Cardiac fibroblast (primary cell): Measurements from ENCODE around the gene CCNC.

Source experiments
- DNase-seq, 2 donors: peaks; one replicate each; pipeline versions ENCODE4 v3.0.0 to v3.0.0-alpha.2; 2010; ENCODE audit warnings: low read depth in 2 of 2
- H3K4me3 ChIP-seq, 2 donors: replicated peaks in 1 of 2; 1 replicate in 1 of 2; 2 replicates in 1 of 2; pipeline ENCODE4 v1.5.1; 2011; ENCODE audit warnings: low read depth in 2 of 2, low read length in 2 of 2, mild to moderate bottlenecking in 2 of 2, moderate library complexity in 1 of 2
- TF ChIP-seq, protein P1 (sequence below): IDR thresholded peaks from one replicate; pipeline ENCODE4 v1.5.1; 2011; ENCODE audit warnings: low read depth, mild to moderate bottlenecking, low read length, inconsistent platforms

CCNC gene

DNA sequence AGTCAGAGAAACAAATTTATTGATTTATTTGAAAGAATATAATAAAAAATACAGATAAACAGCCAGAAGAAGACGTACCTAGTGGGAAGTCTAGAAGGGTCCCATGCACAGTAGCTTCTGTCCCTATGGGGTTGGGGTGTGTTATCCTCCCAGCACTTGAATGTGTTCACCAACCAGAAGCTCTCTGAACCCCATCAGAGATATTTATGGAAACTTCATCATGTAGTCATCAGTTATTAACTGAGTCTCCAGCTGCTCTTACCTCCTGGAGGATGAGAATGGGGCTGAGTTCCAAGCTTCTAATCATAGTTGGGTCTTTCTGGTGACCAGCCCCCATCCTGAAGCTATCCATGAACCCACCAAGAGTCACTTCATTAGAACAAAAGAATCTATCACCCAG, 37.8 kb downstream of the CCNC start:
- DNase-seq = peak in 1 of 2 donors; percentile 19
- TF ChIP-seq, protein P1, sequence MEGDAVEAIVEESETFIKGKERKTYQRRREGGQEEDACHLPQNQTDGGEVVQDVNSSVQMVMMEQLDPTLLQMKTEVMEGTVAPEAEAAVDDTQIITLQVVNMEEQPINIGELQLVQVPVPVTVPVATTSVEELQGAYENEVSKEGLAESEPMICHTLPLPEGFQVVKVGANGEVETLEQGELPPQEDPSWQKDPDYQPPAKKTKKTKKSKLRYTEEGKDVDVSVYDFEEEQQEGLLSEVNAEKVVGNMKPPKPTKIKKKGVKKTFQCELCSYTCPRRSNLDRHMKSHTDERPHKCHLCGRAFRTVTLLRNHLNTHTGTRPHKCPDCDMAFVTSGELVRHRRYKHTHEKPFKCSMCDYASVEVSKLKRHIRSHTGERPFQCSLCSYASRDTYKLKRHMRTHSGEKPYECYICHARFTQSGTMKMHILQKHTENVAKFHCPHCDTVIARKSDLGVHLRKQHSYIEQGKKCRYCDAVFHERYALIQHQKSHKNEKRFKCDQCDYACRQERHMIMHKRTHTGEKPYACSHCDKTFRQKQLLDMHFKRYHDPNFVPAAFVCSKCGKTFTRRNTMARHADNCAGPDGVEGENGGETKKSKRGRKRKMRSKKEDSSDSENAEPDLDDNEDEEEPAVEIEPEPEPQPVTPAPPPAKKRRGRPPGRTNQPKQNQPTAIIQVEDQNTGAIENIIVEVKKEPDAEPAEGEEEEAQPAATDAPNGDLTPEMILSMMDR = no peak
- H3K4me3 ChIP-seq = no peak overlapping the region

- DNase-seq = peak; percentile 57 to 85
- peak overlapping the region in 1 of 2 donors; percentile 95 for H3K4me3 ChIP-seq
These were observed 45.9 kb downstream of the CCNC start for GRCh38 chr6:99522531-99522930.

GRCh38 chr6:99521633-99522151, 46.8 kb downstream of the CCNC start:
- TF ChIP-seq, protein P1 = no peak

More at GRCh38 chr6:99522531-99522930, 45.9 kb downstream of the CCNC start:
- TF ChIP-seq, protein P1 = no peak

DNA sequence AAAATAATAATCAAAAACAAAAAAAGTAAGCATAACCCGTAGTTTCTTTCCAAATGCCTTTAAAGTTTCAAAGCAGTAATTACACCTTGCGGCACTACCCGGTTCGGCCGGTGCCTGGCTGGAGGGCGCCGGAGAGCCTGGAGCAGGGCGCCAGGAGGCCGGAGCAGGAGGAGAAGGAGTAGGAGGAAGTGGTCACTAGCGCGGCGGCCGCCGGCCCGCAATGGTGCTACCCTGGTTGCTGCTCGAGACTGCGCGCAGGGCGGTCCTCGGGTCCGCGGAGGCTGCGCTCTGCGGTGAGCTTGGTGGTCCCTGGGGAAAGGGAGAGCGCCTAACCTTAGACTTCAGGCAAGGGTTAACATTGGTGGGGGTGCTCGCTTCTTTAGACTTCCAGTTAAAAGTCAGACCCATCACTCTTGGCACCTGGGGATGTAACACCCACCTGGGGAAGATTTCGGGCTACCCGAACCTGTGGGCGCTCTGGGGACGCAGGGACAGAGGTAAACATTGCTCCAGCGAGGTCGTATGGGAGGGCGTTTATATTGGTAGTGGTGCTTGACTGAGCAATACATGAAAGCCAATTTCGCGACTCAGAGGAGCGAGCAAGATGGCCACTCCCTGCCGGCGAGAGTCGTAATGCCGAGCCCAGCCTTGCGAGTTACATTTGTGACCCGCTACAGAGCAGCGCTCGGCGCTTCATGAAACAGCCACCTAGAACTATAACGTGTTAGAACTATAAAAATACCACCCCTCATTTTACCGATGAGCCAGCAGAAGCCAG, 47.4 kb downstream of the CCNC start:
- H3K4me3 ChIP-seq = peak overlapping the region; percentile 85 to 95
- DNase-seq = peak; percentile 86 to 87
- TF ChIP-seq, protein P1 = peak; percentile 89

More at GRCh38 chr6:99521633-99522151, 46.8 kb downstream of the CCNC start:
- H3K4me3 ChIP-seq = peak overlapping the region; percentile 85 to 95
- DNase-seq = peak; percentile 78 to 79

GRCh38 chr6:99519446-99519845, 49.0 kb downstream of the CCNC start:
- H3K4me3 ChIP-seq = no peak overlapping the region
- DNase-seq = no peak
- TF ChIP-seq, protein P1 = no peak

- TF ChIP-seq, protein P1 = no peak
- peak overlapping the region; percentile 72 to 85 for H3K4me3 ChIP-seq
- DNase-seq = peak; percentile 13 to 33
These were observed 54.4 kb downstream of the CCNC start for GRCh38 chr6:99514089-99514488.
